ENCODE measurements around the gene GID8. TPM values are rescaled to one million over a fixed set of nuclear protein-coding genes. Genes with fewer than 3 reads are reported as not detected.

Gene GID8
- total RNA-seq, 2 experiments from 2014 or later = 39.6 to 46.1 TPM

DNA sequence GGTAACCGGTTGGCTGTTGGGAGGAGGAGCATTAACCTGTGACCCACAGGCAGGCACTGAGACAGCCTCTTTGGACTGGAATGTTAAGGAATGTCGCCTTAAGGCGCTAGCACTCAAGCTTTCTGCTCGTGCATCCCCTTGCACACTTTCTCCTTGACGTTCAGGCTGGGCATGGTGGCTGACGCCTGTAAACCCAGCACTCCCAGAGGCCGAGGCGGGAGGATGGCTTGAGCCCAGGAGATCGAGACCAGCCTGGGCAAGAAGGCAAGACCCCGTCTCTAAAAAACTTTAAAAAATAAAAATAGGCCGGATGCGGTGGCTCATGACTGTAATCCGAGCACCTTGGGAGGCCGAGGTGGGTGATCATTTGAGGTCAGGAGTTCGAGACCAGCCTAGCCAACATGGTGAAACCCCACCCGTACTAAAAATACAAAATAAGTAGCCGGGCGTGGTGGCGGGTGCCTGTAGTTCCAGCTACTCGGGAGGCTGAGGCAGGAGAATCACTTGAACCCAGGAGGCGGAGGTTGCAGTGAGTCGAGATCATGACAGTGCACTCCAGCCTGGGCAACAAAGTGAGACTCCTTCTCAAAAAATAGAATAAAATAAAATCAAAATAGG lies 1.9 kb upstream of the GID8 start:
- ChIA-PET CTCF (interaction anchor here (1.0 to 3.4 kb wide), 6 partner anchors 10 to 40 kb away, joined by 3 to 11 read pairs (median 4); no protein-coding TSS in a partner anchor), POLR2A (interaction anchor here (1.0 to 5.1 kb wide), 5 partner anchors 9 to 36 kb away, joined by 3 to 69 read pairs (median 4); partner anchors contain the start of gene DIDO1)
- no peak overlapping the region for H3K27ac ChIP-seq (ENCODE audit: low read depth in 1 of 2, low read length in 2 of 2)
- Mint-ChIP-seq H3K4me3 (peak overlapping the region; percentile 60), H3K27me3 (no peaks in the 10 kb centered on the region), H3K4me1 (ENCODE audit: low read depth) (peaks cover 31% of the 10 kb centered on the region), H3K27ac (no peak overlapping the region), H3K36me3 (ENCODE audit: low read depth) (peaks cover 34% of the 10 kb centered on the region), H3K9me3 (no peaks in the 10 kb centered on the region)
- peaks cover 61% of the 10 kb centered on the region for H3K4me1 ChIP-seq (ENCODE audit: insufficient read depth, low read length)
- H3K27me3 ChIP-seq (ENCODE audit: control insufficient read depth in 1 of 2, insufficient read depth in 2 of 2, low read length in 2 of 2) = no peaks in the 10 kb centered on the region
- H3K9me3 ChIP-seq (ENCODE audit: control insufficient read depth in 1 of 2, insufficient read depth in 1 of 2, low read length in 2 of 2) = no peaks in the 10 kb centered on the region
- intact Hi-C loops (cut with DNase I, micrococcal nuclease) = loop anchor here (2.0 to 10.0 kb wide), 5 partner anchors 17 to 529 kb away; partner anchors contain the start of genes ARFGAP1 (in 1 of the 2), CABLES2 (in 1 of the 2) and YTHDF1 (in 1 of the 2)
- TF ChIP-seq, protein P1, sequence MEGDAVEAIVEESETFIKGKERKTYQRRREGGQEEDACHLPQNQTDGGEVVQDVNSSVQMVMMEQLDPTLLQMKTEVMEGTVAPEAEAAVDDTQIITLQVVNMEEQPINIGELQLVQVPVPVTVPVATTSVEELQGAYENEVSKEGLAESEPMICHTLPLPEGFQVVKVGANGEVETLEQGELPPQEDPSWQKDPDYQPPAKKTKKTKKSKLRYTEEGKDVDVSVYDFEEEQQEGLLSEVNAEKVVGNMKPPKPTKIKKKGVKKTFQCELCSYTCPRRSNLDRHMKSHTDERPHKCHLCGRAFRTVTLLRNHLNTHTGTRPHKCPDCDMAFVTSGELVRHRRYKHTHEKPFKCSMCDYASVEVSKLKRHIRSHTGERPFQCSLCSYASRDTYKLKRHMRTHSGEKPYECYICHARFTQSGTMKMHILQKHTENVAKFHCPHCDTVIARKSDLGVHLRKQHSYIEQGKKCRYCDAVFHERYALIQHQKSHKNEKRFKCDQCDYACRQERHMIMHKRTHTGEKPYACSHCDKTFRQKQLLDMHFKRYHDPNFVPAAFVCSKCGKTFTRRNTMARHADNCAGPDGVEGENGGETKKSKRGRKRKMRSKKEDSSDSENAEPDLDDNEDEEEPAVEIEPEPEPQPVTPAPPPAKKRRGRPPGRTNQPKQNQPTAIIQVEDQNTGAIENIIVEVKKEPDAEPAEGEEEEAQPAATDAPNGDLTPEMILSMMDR (IDR thresholded peaks at IDR 0.05) = no peak
- H3K36me3 ChIP-seq (ENCODE audit: insufficient read depth, low read length) = peaks cover 21% of the 10 kb centered on the region
- ATAC-seq (ENCODE audit: poor library complexity) = no peak
- no peak overlapping the region for H3K4me3 ChIP-seq (ENCODE audit: low read length)
- DNase-seq = no peak

DNA sequence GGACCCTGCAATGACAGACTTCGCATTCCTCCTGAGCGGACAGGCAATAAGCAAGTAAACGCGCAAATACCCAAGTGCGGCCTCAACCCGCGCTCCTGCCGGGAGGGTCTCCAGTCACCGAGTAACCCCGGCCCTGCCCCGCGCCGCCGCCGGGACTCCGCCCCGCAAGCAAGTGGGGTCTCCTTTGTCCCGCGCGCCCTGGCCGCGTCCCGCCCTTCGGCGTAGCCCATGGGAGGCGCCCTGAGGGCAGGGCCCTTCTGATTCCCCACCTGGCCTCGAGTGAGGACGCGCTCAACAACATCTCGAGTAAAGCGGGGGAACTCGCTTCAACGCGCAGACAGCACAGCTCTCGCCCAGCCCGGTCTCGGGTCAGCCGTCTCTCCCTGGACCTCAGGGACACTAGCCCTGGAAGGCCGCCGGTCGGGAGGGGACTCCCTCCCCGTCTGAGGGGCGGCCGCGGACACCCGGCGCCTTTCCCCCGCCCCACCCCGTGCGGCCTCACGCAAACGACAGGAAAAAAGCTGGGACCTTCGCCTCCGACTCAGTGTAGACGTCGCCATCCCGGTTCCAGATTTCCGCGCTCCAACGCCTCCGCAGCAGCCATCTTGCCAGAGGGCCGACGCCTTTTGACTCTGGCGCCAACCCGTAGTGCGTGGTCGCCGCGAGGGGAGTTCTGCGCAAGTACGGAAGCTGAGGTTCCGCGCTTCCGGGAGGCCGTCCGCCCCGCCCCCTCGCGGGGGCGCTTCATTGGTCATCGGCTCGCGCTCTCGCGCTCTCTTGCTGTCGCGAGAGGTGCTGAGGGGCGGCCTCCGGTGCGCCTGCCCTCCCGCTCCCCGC lies 461 bp upstream of the GID8 start:
- Histone ChIP-seq H3K4me3 (ENCODE audit: low read length) (peak overlapping the region; percentile 99), H3K4me1 (ENCODE audit: insufficient read depth, low read length) (peaks cover 63% of the 10 kb centered on the region), H3K9me3 (ENCODE audit: control insufficient read depth in 1 of 2, insufficient read depth in 1 of 2, low read length in 2 of 2) (no peaks in the 10 kb centered on the region), H3K27ac (ENCODE audit: low read depth in 1 of 2, low read length in 2 of 2) (peak overlapping the region; percentile 84 to 87), H3K27me3 (ENCODE audit: control insufficient read depth in 1 of 2, insufficient read depth in 2 of 2, low read length in 2 of 2) (no peaks in the 10 kb centered on the region), H3K36me3 (ENCODE audit: insufficient read depth, low read length) (peaks cover 34% of the 10 kb centered on the region)
- POLR2A ChIA-PET = interaction anchor here (0.9 to 5.1 kb wide), 14 partner anchors 10 to 551 kb away, joined by 3 to 69 read pairs (median 6); partner anchors contain the start of genes DIDO1, OGFR, RPS21 and SLC17A9
- Mint-ChIP-seq H3K27me3 (no peaks in the 10 kb centered on the region), H3K9me3 (no peaks in the 10 kb centered on the region), H3K4me3 (peak overlapping the region; percentile 96), H3K27ac (peak overlapping the region; percentile 92), H3K4me1 (ENCODE audit: low read depth) (peaks cover 37% of the 10 kb centered on the region), H3K36me3 (ENCODE audit: low read depth) (peaks cover 38% of the 10 kb centered on the region)
- TF ChIP-seq, protein P1 (IDR thresholded peaks at IDR 0.05) = no peak
- CTCF ChIA-PET = interaction anchor here (1.1 to 3.4 kb wide), 7 partner anchors 12 to 72 kb away, joined by 3 to 11 read pairs (median 5); no protein-coding TSS in a partner anchor
- ATAC-seq (ENCODE audit: poor library complexity) (peak; percentile 88), DNase-seq (peak; percentile 94 to 98 (median 96))
- intact Hi-C loops (cut with DNase I, micrococcal nuclease) = loop anchor here (1.0 to 10.0 kb wide), 9 partner anchors 9 to 530 kb away; partner anchors contain the start of genes ARFGAP1 (in 1 of the 2), CABLES2 (in 1 of the 2), DIDO1 (in 1 of the 2) and YTHDF1 (in 1 of the 2)

DNA sequence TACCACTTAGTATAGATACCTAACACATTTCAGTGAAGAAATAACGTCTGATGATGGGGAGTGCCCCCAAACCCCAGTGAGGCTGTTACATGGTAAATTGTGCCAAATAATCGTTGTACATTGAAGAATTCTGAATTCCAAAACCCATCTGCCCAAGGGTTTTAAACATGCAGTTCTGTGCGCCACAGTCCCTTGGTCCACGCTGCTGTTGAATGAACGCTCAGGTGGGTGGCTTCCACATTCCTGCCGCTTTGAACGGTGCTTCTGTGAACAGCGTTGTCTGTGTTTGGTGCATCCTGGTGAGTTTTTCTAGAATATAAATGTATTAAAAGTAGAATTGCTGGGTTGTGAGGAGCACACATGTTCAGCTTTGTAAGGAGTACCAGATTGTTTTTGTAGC lies 2.9 kb downstream of the GID8 start:
- Mint-ChIP-seq H3K27ac (no peak overlapping the region), H3K4me3 (peak overlapping the region; percentile 38), H3K4me1 (ENCODE audit: low read depth) (peaks cover 44% of the 10 kb centered on the region), H3K27me3 (no peaks in the 10 kb centered on the region), H3K36me3 (ENCODE audit: low read depth) (peaks cover 65% of the 10 kb centered on the region), H3K9me3 (no peaks in the 10 kb centered on the region)
- no peak for DNase-seq
- Histone ChIP-seq H3K9me3 (ENCODE audit: control insufficient read depth in 1 of 2, insufficient read depth in 1 of 2, low read length in 2 of 2) (no peaks in the 10 kb centered on the region), H3K4me1 (ENCODE audit: insufficient read depth, low read length) (peaks cover 39% of the 10 kb centered on the region), H3K27ac (ENCODE audit: low read depth in 1 of 2, low read length in 2 of 2) (no peak overlapping the region), H3K27me3 (ENCODE audit: control insufficient read depth in 1 of 2, insufficient read depth in 2 of 2, low read length in 2 of 2) (no peaks in the 10 kb centered on the region), H3K36me3 (ENCODE audit: insufficient read depth, low read length) (peaks cover 45% of the 10 kb centered on the region), H3K4me3 (ENCODE audit: low read length) (no peak overlapping the region)
- TF ChIP-seq, protein P1 (IDR thresholded peaks at IDR 0.05) = no peak
- intact Hi-C loops (cut with DNase I, micrococcal nuclease) = no loop called here
- POLR2A ChIA-PET = no interaction called here
- CTCF ChIA-PET = no interaction called here
- ATAC-seq (ENCODE audit: poor library complexity) = no peak

All from CD4-positive, alpha-beta T cell (primary cell).